SIG-M5 (cell line): Measurements from ENCODE around the gene C10orf90.

Experiments
- DNase-seq: peaks from one replicate; lab custom pipeline; 2025; lab: John Stamatoyannopoulos, UW

Gene C10orf90

GRCh38 chr10:126634347-126634746 lies 36.1 kb downstream of the C10orf90 start:
- DNase-seq, result no peak

DNA sequence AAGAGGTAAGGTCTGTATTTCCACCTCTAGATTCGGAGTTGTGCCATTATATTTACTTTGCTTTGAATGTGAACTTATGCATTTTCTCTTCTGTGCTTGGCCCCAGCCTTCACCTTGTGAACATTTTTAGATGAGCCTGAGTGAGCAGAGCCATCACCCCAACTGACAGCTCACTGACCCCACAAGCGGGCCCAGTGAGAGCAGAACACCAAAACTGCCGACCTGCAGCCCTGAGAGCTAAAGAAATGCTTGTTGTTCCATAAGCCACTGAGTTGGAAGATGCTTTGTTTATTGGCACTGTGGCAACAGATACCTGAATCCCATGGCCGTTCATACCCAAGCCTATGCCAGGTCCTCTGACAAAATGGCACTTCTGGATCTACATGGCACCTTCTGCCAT lies 37.8 kb downstream of the C10orf90 start:
- no peak for DNase-seq

- no peak for DNase-seq
Observed at GRCh38 chr10:126629925-126630624, 40.4 kb downstream of the C10orf90 start.

DNA sequence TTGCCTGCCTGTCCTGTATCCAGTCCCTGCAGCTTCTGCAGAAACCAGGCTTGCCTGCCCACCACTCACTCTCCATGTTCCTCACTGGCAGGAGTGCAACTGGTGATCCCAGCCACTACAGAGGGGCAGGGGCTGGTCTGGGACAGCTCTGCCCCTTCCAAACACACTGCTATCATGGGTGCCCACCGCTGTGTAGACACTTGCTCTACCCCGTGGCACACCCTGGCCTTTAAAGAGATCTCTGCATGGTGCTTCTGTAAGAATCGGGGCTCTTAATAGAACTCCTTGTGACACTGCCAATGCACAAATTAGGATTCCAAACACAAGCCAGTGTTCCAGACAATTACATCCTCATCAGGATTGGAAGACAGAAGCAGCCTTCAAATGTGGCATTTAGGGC lies 41.7 kb downstream of the C10orf90 start:
- DNase-seq, result no peak

- DNase-seq, result no peak
Observed at GRCh38 chr10:126621846-126622245, 48.6 kb downstream of the C10orf90 start.

GRCh38 chr10:126618466-126618865 lies 52.0 kb downstream of the C10orf90 start:
- DNase-seq, result no peak

- no peak for DNase-seq
Observed at GRCh38 chr10:126617733-126618132, 52.8 kb downstream of the C10orf90 start.

DNA sequence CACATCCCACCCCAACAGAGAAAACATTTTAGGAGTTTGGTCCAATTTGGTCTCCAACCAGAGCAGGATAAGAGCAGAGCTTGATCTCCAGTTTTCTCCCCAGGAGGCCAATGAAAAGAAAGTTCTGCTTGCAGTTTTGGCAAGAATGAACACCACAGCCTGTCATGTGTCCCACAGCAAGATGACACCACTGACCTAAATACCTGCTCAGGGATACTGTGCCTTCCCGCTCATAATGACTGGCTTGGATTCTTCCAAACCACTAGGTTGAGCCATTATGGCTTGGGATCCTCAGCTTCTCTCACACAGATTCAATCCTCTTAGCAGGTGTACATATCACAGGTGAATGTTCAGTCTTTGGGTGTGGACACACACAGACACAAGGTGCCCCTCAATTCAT lies 53.3 kb downstream of the C10orf90 start:
- DNase-seq, result no peak

GRCh38 chr10:126616737-126617136 lies 53.8 kb downstream of the C10orf90 start:
- DNase-seq, result no peak

DNA sequence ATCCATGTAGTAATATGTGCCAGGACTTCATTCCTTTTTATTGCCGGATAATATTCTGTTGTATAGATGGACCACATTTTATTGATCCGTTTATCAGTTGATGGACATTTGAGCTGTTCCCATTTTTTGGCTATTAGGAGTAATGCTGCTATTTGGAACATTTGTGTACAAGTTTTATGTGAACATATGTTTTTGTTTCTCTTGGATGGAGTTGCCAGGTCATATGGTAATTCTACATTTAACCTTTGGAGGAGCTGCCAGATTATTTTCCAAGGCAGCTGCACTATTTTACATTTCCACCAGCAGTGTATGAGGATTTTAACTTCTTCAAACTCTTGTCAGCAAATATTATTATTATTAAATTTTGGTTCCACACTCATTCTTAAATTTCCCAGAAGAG lies 59.2 kb downstream of the C10orf90 start:
- DNase-seq, result no peak

DNA sequence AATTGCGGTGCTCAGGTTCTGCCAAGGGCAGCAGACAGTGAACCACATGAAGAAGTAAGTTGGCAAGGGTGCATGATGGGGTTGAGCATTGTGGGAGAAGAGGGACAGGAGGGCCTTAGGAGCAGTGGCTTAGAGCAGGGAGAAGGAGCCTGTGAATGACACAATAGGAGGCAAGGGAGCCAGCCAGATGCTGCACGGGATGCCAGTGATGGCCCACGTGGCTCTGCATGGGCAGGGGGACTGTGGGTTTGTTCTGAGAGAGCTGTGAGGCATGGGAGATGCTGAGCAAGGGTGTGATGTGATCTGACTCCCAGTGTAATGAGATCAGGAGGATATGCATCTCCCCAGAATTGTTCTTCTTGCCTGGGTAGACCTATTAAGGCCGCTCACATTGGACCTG lies 60.9 kb downstream of the C10orf90 start:
- no peak for DNase-seq

DNA sequence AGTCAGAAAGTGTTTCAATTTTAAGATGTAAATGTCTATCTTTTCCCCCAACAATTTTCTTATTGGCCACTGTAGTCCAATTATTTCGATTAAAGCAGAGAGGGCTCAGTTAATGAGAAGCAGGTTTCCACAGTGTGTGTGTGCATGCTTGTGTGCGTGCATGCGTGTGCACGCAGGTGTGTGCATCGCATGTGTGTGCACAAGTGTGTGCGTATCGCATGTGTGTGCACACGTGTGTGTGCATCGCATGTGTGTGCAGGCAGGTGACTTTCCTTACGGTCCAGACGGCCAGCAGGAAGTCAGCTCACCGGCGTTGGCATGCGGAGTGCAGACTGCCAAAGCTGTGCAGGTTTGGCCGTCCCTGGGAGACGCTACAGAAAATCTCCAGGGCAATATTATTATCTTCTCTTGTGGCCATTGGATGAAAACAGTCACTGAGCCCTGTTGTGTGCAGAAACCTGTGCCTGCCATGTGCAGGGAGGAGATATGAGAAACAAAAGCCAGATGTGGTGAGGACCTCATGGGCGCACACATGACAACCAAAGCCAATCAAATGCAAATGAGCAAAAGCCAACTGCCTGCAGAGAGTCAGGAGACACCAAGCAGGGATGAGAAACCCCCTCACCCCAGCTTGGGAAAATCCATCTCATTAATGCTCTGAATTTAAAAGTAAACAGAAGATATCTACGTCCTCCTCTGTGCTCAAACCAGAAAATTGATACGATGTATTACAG lies 70.4 kb downstream of the C10orf90 start:
- DNase-seq, result no peak

- DNase-seq, result no peak
Observed at GRCh38 chr10:126598009-126598408, 72.5 kb downstream of the C10orf90 start.

- DNase-seq, result no peak
Observed at GRCh38 chr10:126597211-126597610, 73.3 kb downstream of the C10orf90 start.

GRCh38 chr10:126596472-126597016 lies 73.9 kb downstream of the C10orf90 start:
- no peak for DNase-seq

- DNase-seq, result no peak
Observed at GRCh38 chr10:126595160-126595559, 75.3 kb downstream of the C10orf90 start.

GRCh38 chr10:126593968-126594701 lies 76.4 kb downstream of the C10orf90 start:
- DNase-seq, result no peak

DNA sequence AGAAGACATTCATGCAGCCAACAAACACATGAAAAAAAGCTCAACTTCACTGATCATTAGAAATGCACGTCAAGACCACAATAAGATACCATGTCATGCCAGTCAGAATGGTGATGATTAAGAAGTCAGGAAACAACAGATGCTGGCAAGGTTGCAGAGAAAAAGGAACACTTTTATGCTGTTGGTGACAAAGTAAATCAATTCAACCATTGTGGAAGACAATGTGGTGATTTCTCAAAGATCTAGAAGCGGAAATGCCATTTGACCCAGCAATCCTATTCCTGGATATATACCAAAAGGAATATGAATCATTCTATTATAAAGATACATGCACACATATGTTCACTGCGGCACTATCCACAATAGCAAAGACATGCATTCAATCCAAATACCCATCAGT lies 77.6 kb downstream of the C10orf90 start:
- DNase-seq, result no peak

DNA sequence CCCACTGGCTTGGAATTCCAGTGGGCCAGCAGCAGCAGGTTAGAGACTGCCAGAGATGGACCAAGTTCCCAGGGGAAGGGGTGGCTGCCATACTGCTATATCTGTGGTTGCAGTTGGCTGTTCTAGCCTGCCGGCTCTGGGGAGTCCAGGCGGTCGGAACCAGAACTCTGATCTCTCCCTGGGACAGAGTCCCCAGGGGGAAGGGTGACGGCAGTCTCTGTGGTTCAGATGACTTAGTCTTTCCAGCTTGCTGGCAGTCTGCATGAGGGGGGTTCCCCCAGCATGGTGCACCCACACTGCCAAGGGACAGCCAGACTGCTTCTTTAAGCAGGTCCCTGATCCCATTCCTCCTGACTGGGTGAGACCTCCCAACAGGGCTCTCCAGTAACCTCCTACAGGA lies 82.5 kb downstream of the C10orf90 start:
- no peak for DNase-seq

- no peak for DNase-seq
Observed at GRCh38 chr10:126586878-126587277, 83.6 kb downstream of the C10orf90 start.

- no peak for DNase-seq
Observed at GRCh38 chr10:126586128-126586527, 84.4 kb downstream of the C10orf90 start.

- DNase-seq, result no peak
Observed at GRCh38 chr10:126585249-126586017, 85.1 kb downstream of the C10orf90 start.
